Anterior cingulate cortex (tissue), 58 donors: ENCODE results near the gene SRMS.

ENCODE experiments used
- DNase-seq, 58 donors: peaks; one replicate each; lab custom pipeline; 2025; lab: John Stamatoyannopoulos, UW

The SRMS gene

GRCh38 chr20:63495167-63495720 lies 52.3 kb downstream of the SRMS start:
- no peak for DNase-seq

GRCh38 chr20:63494420-63495166 lies 53.0 kb downstream of the SRMS start:
- DNase-seq = peak in 1 of 58 donors; percentile 43

- DNase-seq = no peak
Observed at GRCh38 chr20:63494084-63494419, 53.5 kb downstream of the SRMS start.

GRCh38 chr20:63493563-63494020 lies 54.0 kb downstream of the SRMS start:
- no peak for DNase-seq

- no peak for DNase-seq
Observed at GRCh38 chr20:63492982-63493381, 54.6 kb downstream of the SRMS start.

- DNase-seq = no peak
Observed at GRCh38 chr20:63492518-63492917, 55.0 kb downstream of the SRMS start.

GRCh38 chr20:63491635-63492230 lies 55.8 kb downstream of the SRMS start:
- no peak for DNase-seq

GRCh38 chr20:63491078-63491477 lies 56.5 kb downstream of the SRMS start:
- DNase-seq = no peak
